Endodermal cell (in vitro differentiated cells): ENCODE data around the gene METTL26. TPM values are rescaled to one million over a fixed set of nuclear protein-coding genes. Genes with fewer than 3 reads are reported as not detected.

Experiments used
- DNase-seq: peaks from one replicate; pipeline ENCODE4 v3.0.0-alpha.2; 2017
- H3K27ac ChIP-seq: 2 replicates; pipeline ENCODE4 v1.5.1; 2013; ENCODE audit warnings: mild to moderate bottlenecking, low read depth, low read length, moderate library complexity
- H3K27me3 ChIP-seq: 2 replicates; pipeline ENCODE4 v1.6.1; 2013; ENCODE audit warnings: mild to moderate bottlenecking, low read length, moderate library complexity; ENCODE audit not compliant: insufficient read depth, control insufficient read depth, poor library complexity, severe bottlenecking
- H3K36me3 ChIP-seq: 2 replicates; pipeline ENCODE4 v1.7.0; 2013; ENCODE audit warnings: mild to moderate bottlenecking, low read length, moderate library complexity; ENCODE audit not compliant: control insufficient read depth, insufficient read depth
- H3K4me1 ChIP-seq: one replicate; pipeline ENCODE4 v1.7.0; 2013; ENCODE audit warnings: low read length; ENCODE audit not compliant: control insufficient read depth, insufficient read depth
- H3K4me3 ChIP-seq: 2 replicates; pipeline ENCODE4 v1.5.1; 2013; ENCODE audit warnings: mild to moderate bottlenecking, low read length, moderate library complexity
- H3K9ac ChIP-seq: 2 replicates; pipeline ENCODE4 v1.6.1; 2013; ENCODE audit warnings: mild to moderate bottlenecking, low read length, moderate library complexity; ENCODE audit not compliant: poor library complexity, severe bottlenecking; ENCODE audit errors: extremely low read depth
- H3K9me3 ChIP-seq: 2 replicates; pipeline ENCODE4 v1.6.1; 2013; ENCODE audit warnings: mild to moderate bottlenecking, low read length, moderate library complexity; ENCODE audit not compliant: control insufficient read depth
- H3K27ac Mint-ChIP-seq: 2 replicates; pipeline ENCODE4 v1.8.0; 2020; ENCODE audit warnings: mixed read lengths
- H3K27me3 Mint-ChIP-seq: 2 replicates; pipeline ENCODE4 v1.8.0; 2021; ENCODE audit warnings: mild to moderate bottlenecking, mixed read lengths; ENCODE audit not compliant: insufficient read depth
- H3K36me3 Mint-ChIP-seq: 2 replicates; pipeline ENCODE4 v1.8.0; 2020; ENCODE audit warnings: low read depth, mixed read lengths
- H3K4me1 Mint-ChIP-seq: 2 replicates; pipeline ENCODE4 v1.8.0; 2020; ENCODE audit warnings: mixed read lengths
- H3K4me3 Mint-ChIP-seq: 2 replicates; pipeline ENCODE4 v1.8.0; 2020; ENCODE audit warnings: mild to moderate bottlenecking, moderate library complexity, mixed read lengths
- H3K9me3 Mint-ChIP-seq: 2 replicates; pipeline ENCODE4 v1.8.0; 2020; ENCODE audit warnings: mild to moderate bottlenecking, mixed read lengths
- CTCF ChIP-seq: fragments of 200-600 bp; sonication (generic); conservative IDR thresholded peaks from 2 replicates; pipeline ENCODE4 v1.5.0; 2021; ENCODE audit warnings: antibody characterized with exemption, mild to moderate bottlenecking
- WGBS, 2 experiments: methylation state at CpG; one replicate each; pipeline versions ENCODE4 v1.1.5 to v1.1.7; 2013; ENCODE audit warnings: missing lambda C conversion rate in 2 of 2, mixed read lengths in 1 of 2; ENCODE audit not compliant: insufficient coverage in 1 of 2, insufficient read length in 1 of 2; 5-methylcytosine and 5-hydroxymethylcytosine counted together
- long read RNA-seq, 4 experiments: library from polyadenylated mRNA in 2 of 4; library from RNA in 1 of 4; library from capped mRNA in 1 of 4; stranded (forward) in 3 of 4; unstranded in 1 of 4; transcript quantifications; one replicate each; pipeline ENCODE4 v2.0.0, GENCODE V29; 2020 to 2021; ENCODE audit warnings: inconsistent platforms in 1 of 4
- polyA plus RNA-seq, 2 experiments: library from polyadenylated mRNA; stranded (reverse); fragments of 50-300 nt; gene quantifications; one replicate each; pipeline ENCODE4 v1.2.3, GENCODE V29; 2013
- total RNA-seq, 2 donors: library from RNA; stranded (reverse); fragmentation: NEBNext Ultra II Directional in 1 of 2; extraction: Animal tissue kit (Norgen Biotek cat#: 25700) in 1 of 2; gene quantifications; 2 replicates in 1 of 2; 3 replicates in 1 of 2; pipeline ENCODE4 v1.2.1, GENCODE V29; 2021

Gene METTL26
- total RNA-seq, result 10 to 100 TPM; 72.1 to 79.8 TPM
- polyA plus RNA-seq (2013, experiment 1 of 2), result 85.0 TPM
- polyA plus RNA-seq (2013, experiment 2 of 2), result 78.2 TPM
- long read RNA-seq, experiment 1, transcript METTL26-201 (6 exons, 794 nt), result major isoform, 12 of 50 reads
- long read RNA-seq, experiment 1, partial matches to known transcripts, result 1 of 50 reads
- long read RNA-seq, experiment 1, other reads (novel, unspliced or antisense), result 26 of 50 reads
- long read RNA-seq, experiment 2, transcript METTL26-201 (6 exons, 794 nt), result major isoform, 26 of 69 reads
- long read RNA-seq, experiment 2, transcript METTL26-206 (3 exons, 1,710 nt), result minor isoform, 19 of 69 reads
- long read RNA-seq, experiment 2, partial matches to known transcripts, result 3 of 69 reads
- long read RNA-seq, experiment 2, other reads (novel, unspliced or antisense), result 8 of 69 reads
- long read RNA-seq, experiment 3, transcript METTL26-201 (6 exons, 794 nt), result major isoform, 24 of 97 reads
- long read RNA-seq, experiment 3, transcript METTL26-206 (3 exons, 1,710 nt), result minor isoform, 17 of 97 reads
- long read RNA-seq, experiment 3, transcript METTL26-207 (6 exons, 755 nt), result minor isoform, 10 of 97 reads
- long read RNA-seq, experiment 3, partial matches to known transcripts, result 6 of 97 reads
- long read RNA-seq, experiment 3, other reads (novel, unspliced or antisense), result 25 of 97 reads
- long read RNA-seq, experiment 4, transcript METTL26-201 (6 exons, 794 nt), result major isoform, 15 of 19 reads
- long read RNA-seq, experiment 4, partial matches to known transcripts, result 0 of 19 reads
- long read RNA-seq, experiment 4, other reads (novel, unspliced or antisense), result 1 of 19 reads

- H3K27ac ChIP-seq, result peak within 1 kb of the TSS; percentile 27
- no peaks in the 10 kb centered on the region for H3K9me3 Mint-ChIP-seq
- DNase-seq, result peak; percentile 98
- H3K27me3 ChIP-seq, result no peaks in the 10 kb centered on the region
- H3K36me3 Mint-ChIP-seq, result no peaks in the 10 kb centered on the region
- peak within 1 kb of the TSS; percentile 84 for H3K4me3 ChIP-seq
- peak within 1 kb of the TSS; percentile 82 for H3K4me3 Mint-ChIP-seq
- peak within 1 kb of the TSS; percentile 96 for H3K27ac Mint-ChIP-seq
- peak; percentile 12 for TF ChIP-seq CTCF
- H3K4me1 ChIP-seq, result no peaks in the 10 kb centered on the region
- H3K9me3 ChIP-seq, result no peaks in the 10 kb centered on the region
- no peaks in the 10 kb centered on the region for H3K4me1 Mint-ChIP-seq
- peak within 1 kb of the TSS; percentile 28 for H3K9ac ChIP-seq
- H3K36me3 ChIP-seq, result no peaks in the 10 kb centered on the region
- WGBS, 2 experiments, result 0% methylated on average over 35 to 91 of the region's 91 CpGs
- H3K27me3 Mint-ChIP-seq, result no peaks in the 10 kb centered on the region
Measured at GRCh38 chr16:636206-637080, at the start of gene METTL26. METTL26 (minus strand) TSS chr16:636305; CDS start chr16:636290, 15 bp downstream.

DNA sequence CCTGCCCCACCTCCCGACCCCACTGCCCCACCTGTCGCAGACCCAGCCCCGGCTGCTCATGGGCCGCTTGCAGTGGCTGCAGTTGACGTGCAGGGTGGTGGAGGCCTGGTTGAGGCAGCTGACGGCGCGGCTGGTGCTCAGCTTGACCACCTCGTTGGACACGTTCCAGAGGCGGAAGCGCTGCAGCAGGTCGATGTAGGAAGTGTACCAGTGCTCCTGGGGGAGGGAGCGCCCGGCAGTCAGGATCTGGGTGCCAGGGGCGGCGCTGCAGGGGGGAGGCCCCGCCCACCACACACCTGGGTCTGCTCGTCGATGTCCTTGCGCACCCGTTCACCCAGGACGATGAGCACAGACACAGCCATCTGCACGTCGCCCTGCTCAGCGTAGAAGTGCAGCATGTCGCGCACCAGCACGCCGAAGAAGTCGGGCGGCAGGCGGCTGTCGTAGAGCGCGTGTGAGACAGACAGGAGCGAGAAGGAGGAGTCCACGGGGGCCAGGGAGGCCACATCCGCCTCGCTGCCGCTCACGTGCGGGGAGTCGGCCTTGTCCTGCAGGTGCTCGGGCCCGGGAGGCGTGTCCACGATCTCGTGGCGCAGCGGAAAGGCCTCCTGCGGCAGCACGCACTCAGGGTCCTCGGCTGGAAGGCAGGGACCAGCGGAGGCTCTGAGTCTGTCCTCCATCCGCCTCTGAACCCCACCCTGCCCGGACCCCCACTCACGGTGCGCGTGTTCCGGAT, 49.0 kb upstream of the METTL26 start:
- Histone ChIP-seq H3K9ac (no peak overlapping the region), H3K27me3 (no peaks in the 10 kb centered on the region), H3K4me1 (peaks cover 23% of the 10 kb centered on the region), H3K27ac (no peak overlapping the region), H3K9me3 (no peaks in the 10 kb centered on the region), H3K4me3 (no peak overlapping the region), H3K36me3 (peaks cover 36% of the 10 kb centered on the region)
- Mint-ChIP-seq H3K36me3 (peaks cover 36% of the 10 kb centered on the region), H3K27ac (no peak overlapping the region), H3K4me1 (peaks cover 17% of the 10 kb centered on the region), H3K9me3 (no peaks in the 10 kb centered on the region), H3K27me3 (no peaks in the 10 kb centered on the region), H3K4me3 (no peak overlapping the region)
- no peak for DNase-seq
- 96% methylated on average over 56 to 61 of the region's 61 CpGs for WGBS, 2 experiments
- TF ChIP-seq CTCF, result no peak
